ENCODE results near the gene ARHGEF2. TPM values are rescaled to one million over a fixed set of nuclear protein-coding genes. Genes with fewer than 3 reads are reported as not detected.

ARHGEF2 gene
- 60.0 to 69.5 TPM (median 66.2 TPM) in 3 replicates for total RNA-seq (2021)
- percentile 65 among the genes with signal in this experiment for Bru-seq, nascent RNA
- long read RNA-seq, experiment 1, full-length matches to known transcripts, result 15 of 62 reads
- long read RNA-seq, experiment 1, partial matches to known transcripts, result 25 of 62 reads
- long read RNA-seq, experiment 1, other reads (novel, unspliced or antisense), result 22 of 62 reads
- long read RNA-seq, experiment 2, partial matches to known transcripts, result 10 of 48 reads
- long read RNA-seq, experiment 2, other reads (novel, unspliced or antisense), result 37 of 48 reads
- long read RNA-seq, experiment 3, partial matches to known transcripts, result 4 of 6 reads
- long read RNA-seq, experiment 3, other reads (novel, unspliced or antisense), result 2 of 6 reads

- DNase-seq (ENCODE audit: low spot score), result peak; percentile 91
- ChIA-PET CTCF (interaction anchor here (0.6 to 7.2 kb wide), 41 partner anchors 8 to 713 kb away, joined by 3 to 122 read pairs (median 5); partner anchors contain the start of genes KHDC4, LAMTOR2, LMNA and MEX3A), POLR2A (interaction anchor here (0.6 to 4.4 kb wide), 17 partner anchors 11 to 994 kb away, joined by 3 to 40 read pairs (median 4); partner anchors contain the start of genes MEX3A and RAB25)
- ATAC-seq, result peak; percentile 75
- Mint-ChIP-seq H3K9me3 (no peaks in the 10 kb centered on the region), H3K4me3 (peak within 1 kb of the TSS; percentile 95), H3K27ac (peak within 1 kb of the TSS; percentile 95), H3K4me1 (peaks cover 78% of the 10 kb centered on the region), H3K27me3 (ENCODE audit: low read depth) (no peaks in the 10 kb centered on the region), H3K36me3 (no peaks in the 10 kb centered on the region)
- TF ChIP-seq RORB (CRISPR knock-in tag; IDR thresholded peaks at IDR 0.05) (no peak), ZNF263 (CRISPR knock-in tag; IDR thresholded peaks at IDR 0.05; ENCODE audit: low read depth) (no peak), TEAD1 (CRISPR knock-in tag; IDR thresholded peaks at IDR 0.05) (no peak), ERG (CRISPR knock-in tag; IDR thresholded peaks at IDR 0.05) (no peak), ZNF671 (CRISPR knock-in tag; IDR thresholded peaks at IDR 0.05) (no peak), SP1 (CRISPR knock-in tag; conservative IDR thresholded peaks at IDR 0.05) (peak; percentile 57), ATF2 (CRISPR knock-in tag; IDR thresholded peaks at IDR 0.05; ENCODE audit: borderline replicate concordance, low read depth) (no peak), ZNF138 (CRISPR knock-in tag; conservative IDR thresholded peaks at IDR 0.05) (no peak), GRHL2 (CRISPR knock-in tag; IDR thresholded peaks at IDR 0.05; ENCODE audit: insufficient replicate concordance, severe bottlenecking) (no peak), CTCF (IDR thresholded peaks at IDR 0.05) (no peak), SOX15 (CRISPR knock-in tag; IDR thresholded peaks at IDR 0.05) (no peak), IRF2 (CRISPR knock-in tag; IDR thresholded peaks at IDR 0.05; ENCODE audit: borderline replicate concordance, low read depth) (no peak), MAX (CRISPR knock-in tag; IDR thresholded peaks at IDR 0.05) (peak; percentile 49; the same call in 1 of the 2 replicates), USF2 (CRISPR knock-in tag; IDR thresholded peaks at IDR 0.05) (no peak), TEAD4 (CRISPR knock-in tag; IDR thresholded peaks at IDR 0.05) (no peak), ZNF281 (CRISPR knock-in tag; IDR thresholded peaks at IDR 0.05) (peak; percentile 46; the same call in 1 of the 2 replicates), ZBTB43 (CRISPR knock-in tag; IDR thresholded peaks at IDR 0.05) (no peak), SMAD3 (CRISPR knock-in tag; IDR thresholded peaks at IDR 0.05; ENCODE audit: borderline replicate concordance) (no peak), CBFB (CRISPR knock-in tag; IDR thresholded peaks at IDR 0.05; ENCODE audit: low read depth) (no peak), ZNF317 (CRISPR knock-in tag; IDR thresholded peaks at IDR 0.05; ENCODE audit: borderline replicate concordance, low read depth) (no peak), ATF3 (CRISPR knock-in tag; conservative IDR thresholded peaks at IDR 0.05) (no peak), E2F4 (CRISPR knock-in tag; IDR thresholded peaks at IDR 0.05; ENCODE audit: borderline replicate concordance, low read depth) (no peak), OVOL2 (CRISPR knock-in tag; IDR thresholded peaks at IDR 0.05; ENCODE audit: borderline replicate concordance) (no peak)
Observed at GRCh38 chr1:155978325-155978972, at the start of gene ARHGEF2. Gene ARHGEF2 (minus strand): TSS chr1:155978547. CDS start chr1:155978427, 120 bp downstream.
